Loucy (cell line): ENCODE measurements around the gene CTIF.

ENCODE experiments used
- H2AFZ ChIP-seq: fragments of 200-600 bp; sonication (generic); 2 replicates; pipeline ENCODE4 v1.6.0; 2016; ENCODE audit warnings: antibody characterized with exemption, mild to moderate bottlenecking, low read length, moderate library complexity
- H3F3A ChIP-seq: fragments of 200-600 bp; 2 replicates; pipeline ENCODE4 v1.6.0; 2016; ENCODE audit warnings: antibody characterized with exemption, low read depth, mild to moderate bottlenecking
- H3K27me3 ChIP-seq: fragments of 200-600 bp; sonication (generic); 2 replicates; pipeline ENCODE4 v1.6.1; 2014; ENCODE audit warnings: low read length, mild to moderate bottlenecking; ENCODE audit not compliant: insufficient read depth, poor library complexity, severe bottlenecking
- H3K36me3 ChIP-seq: fragments of 200-600 bp; sonication (generic); 2 replicates; pipeline ENCODE4 v1.6.1; 2016; ENCODE audit warnings: low read length; ENCODE audit not compliant: insufficient read depth
- H3K4me1 ChIP-seq: fragments of 200-600 bp; sonication (generic); 2 replicates; pipeline ENCODE4 v1.5.1; 2014; ENCODE audit warnings: low read length, mild to moderate bottlenecking; ENCODE audit not compliant: insufficient read depth, poor library complexity, severe bottlenecking
- H3K4me2 ChIP-seq: fragments of 200-600 bp; sonication (generic); 2 replicates; pipeline ENCODE4 v1.6.0; 2014; ENCODE audit warnings: antibody characterized with exemption, low read length, low read depth, mild to moderate bottlenecking; ENCODE audit not compliant: poor library complexity, severe bottlenecking
- H3K4me3 ChIP-seq: fragments of 200-600 bp; sonication (generic); 2 replicates; pipeline ENCODE4 v1.5.1; 2014; ENCODE audit warnings: low read length, mild to moderate bottlenecking, mixed read lengths; ENCODE audit not compliant: poor library complexity, severe bottlenecking
- H3K79me2 ChIP-seq: fragments of 200-600 bp; sonication (generic); 2 replicates; pipeline ENCODE4 v1.6.1; 2014; ENCODE audit warnings: low read length; ENCODE audit not compliant: insufficient read depth
- H3K9ac ChIP-seq: fragments of 200-600 bp; sonication (generic); 2 replicates; pipeline ENCODE4 v1.6.0; 2014; ENCODE audit warnings: mild to moderate bottlenecking, low read depth, low read length, moderate library complexity; ENCODE audit not compliant: poor library complexity, severe bottlenecking
- H3K9me2 ChIP-seq: fragments of 200-600 bp; sonication (generic); replicated peaks from 2 replicates; pipeline ENCODE4 v1.6.1; 2016; ENCODE audit warnings: low read depth, low read length, mixed read lengths
- H3K9me3 ChIP-seq: fragments of 200-600 bp; sonication (generic); 2 replicates; pipeline ENCODE4 v1.6.1; 2014; ENCODE audit warnings: mild to moderate bottlenecking, antibody characterized with exemption, low read length, low read depth; ENCODE audit not compliant: insufficient read depth
- H4K20me1 ChIP-seq: fragments of 200-600 bp; sonication (generic); 2 replicates; pipeline ENCODE4 v1.6.0; 2014; ENCODE audit warnings: antibody characterized with exemption, low read length, mild to moderate bottlenecking; ENCODE audit not compliant: insufficient read depth, poor library complexity, severe bottlenecking
- EZH2phosphoT487 ChIP-seq: fragments of 200-600 bp; IDR thresholded peaks from 2 replicates; pipeline ENCODE4 v1.6.1; 2018; ENCODE audit warnings: antibody characterized with exemption, mild to moderate bottlenecking, moderate library complexity, borderline replicate concordance
- TF ChIP-seq, protein P1 (sequence below): fragments of 200-600 bp; sonication (generic); conservative IDR thresholded peaks from 2 replicates; pipeline ENCODE4 v1.5.1; 2014; ENCODE audit warnings: mild to moderate bottlenecking, antibody characterized with exemption, low read length

Gene CTIF

DNA sequence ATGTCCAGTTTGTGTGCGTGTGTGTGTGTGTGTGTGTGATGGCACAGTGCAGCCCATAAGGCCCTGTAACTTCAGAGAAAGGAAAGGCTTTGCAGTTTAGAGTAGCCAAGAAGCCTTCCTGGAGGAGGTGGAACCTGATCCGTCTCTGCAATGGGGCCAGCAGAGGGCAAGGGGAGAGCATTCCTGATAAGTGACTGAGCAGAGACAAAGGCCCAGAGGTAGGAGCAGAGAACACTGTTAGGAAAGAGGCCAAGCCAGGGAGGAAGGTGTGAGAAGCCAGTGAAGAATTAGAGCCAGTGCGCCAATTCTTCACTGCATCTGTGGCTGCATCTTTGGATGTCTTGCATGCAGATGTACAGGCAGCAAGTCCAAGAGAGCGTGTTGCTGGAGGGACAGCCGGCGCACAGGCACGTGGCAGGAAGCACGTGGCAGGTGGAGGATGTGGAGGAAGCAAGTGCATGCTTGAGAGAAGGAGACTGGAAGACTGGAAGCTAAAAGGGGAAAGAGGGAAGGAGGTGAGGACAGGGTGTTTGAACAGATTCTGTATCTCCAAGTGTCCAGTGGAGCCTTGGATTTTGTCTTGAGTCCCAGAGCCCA lies 196.3 kb downstream of the CTIF start:
- Histone ChIP-seq H3K4me2 (no peak overlapping the region), H2AFZ (no peak overlapping the region), H4K20me1 (no peaks in the 10 kb centered on the region), H3K4me3 (no peak overlapping the region), H3K9me3 (no peaks in the 10 kb centered on the region), H3K4me1 (peaks cover 4% of the 10 kb centered on the region), H3F3A (no peaks in the 10 kb centered on the region), H3K9me2 (no peaks in the 10 kb centered on the region), H3K36me3 (no peaks in the 10 kb centered on the region), H3K79me2 (no peaks in the 10 kb centered on the region), H3K27me3 (no peaks in the 10 kb centered on the region), H3K9ac (no peak overlapping the region)
- TF ChIP-seq, protein P1, sequence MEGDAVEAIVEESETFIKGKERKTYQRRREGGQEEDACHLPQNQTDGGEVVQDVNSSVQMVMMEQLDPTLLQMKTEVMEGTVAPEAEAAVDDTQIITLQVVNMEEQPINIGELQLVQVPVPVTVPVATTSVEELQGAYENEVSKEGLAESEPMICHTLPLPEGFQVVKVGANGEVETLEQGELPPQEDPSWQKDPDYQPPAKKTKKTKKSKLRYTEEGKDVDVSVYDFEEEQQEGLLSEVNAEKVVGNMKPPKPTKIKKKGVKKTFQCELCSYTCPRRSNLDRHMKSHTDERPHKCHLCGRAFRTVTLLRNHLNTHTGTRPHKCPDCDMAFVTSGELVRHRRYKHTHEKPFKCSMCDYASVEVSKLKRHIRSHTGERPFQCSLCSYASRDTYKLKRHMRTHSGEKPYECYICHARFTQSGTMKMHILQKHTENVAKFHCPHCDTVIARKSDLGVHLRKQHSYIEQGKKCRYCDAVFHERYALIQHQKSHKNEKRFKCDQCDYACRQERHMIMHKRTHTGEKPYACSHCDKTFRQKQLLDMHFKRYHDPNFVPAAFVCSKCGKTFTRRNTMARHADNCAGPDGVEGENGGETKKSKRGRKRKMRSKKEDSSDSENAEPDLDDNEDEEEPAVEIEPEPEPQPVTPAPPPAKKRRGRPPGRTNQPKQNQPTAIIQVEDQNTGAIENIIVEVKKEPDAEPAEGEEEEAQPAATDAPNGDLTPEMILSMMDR: no peak
- TF ChIP-seq EZH2phosphoT487: no peak

DNA sequence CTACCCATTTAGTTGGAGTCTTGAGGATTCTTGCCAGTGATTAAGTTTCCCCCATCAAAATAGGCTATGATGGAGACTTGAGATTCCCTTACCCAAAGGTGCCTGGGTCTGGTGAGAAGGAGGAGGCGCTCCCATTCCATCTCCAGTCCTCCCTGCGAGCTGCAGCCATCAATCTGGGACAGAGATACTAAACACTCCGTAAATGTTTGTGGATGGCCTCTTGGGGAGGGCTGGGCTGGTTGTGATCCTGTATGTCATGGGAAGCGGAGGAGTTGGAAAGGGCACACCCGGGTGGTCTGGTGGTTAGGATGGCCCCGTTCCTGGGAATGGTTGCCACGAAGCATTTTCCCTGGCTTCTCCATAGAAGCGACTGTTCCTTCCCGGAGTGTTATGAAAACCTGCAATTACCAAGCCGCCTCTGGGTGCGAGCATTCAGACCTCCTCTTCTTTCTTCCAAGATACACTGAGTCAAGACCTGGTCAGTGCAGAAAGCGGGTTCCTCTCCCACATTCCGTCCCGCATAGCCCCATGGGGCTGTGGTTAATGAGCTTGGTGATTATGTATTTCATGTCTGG lies 196.9 kb downstream of the CTIF start:
- Histone ChIP-seq H4K20me1 (no peaks in the 10 kb centered on the region), H3K9me3 (no peaks in the 10 kb centered on the region), H3K4me1 (peaks cover 4% of the 10 kb centered on the region), H3K9me2 (no peaks in the 10 kb centered on the region), H3K27me3 (no peaks in the 10 kb centered on the region), H3K79me2 (no peaks in the 10 kb centered on the region), H3K9ac (no peak overlapping the region), H3F3A (no peaks in the 10 kb centered on the region), H3K4me2 (no peak overlapping the region), H3K36me3 (no peaks in the 10 kb centered on the region), H3K4me3 (no peak overlapping the region), H2AFZ (no peak overlapping the region)
- TF ChIP-seq, protein P1: no peak
- no peak for TF ChIP-seq EZH2phosphoT487

DNA sequence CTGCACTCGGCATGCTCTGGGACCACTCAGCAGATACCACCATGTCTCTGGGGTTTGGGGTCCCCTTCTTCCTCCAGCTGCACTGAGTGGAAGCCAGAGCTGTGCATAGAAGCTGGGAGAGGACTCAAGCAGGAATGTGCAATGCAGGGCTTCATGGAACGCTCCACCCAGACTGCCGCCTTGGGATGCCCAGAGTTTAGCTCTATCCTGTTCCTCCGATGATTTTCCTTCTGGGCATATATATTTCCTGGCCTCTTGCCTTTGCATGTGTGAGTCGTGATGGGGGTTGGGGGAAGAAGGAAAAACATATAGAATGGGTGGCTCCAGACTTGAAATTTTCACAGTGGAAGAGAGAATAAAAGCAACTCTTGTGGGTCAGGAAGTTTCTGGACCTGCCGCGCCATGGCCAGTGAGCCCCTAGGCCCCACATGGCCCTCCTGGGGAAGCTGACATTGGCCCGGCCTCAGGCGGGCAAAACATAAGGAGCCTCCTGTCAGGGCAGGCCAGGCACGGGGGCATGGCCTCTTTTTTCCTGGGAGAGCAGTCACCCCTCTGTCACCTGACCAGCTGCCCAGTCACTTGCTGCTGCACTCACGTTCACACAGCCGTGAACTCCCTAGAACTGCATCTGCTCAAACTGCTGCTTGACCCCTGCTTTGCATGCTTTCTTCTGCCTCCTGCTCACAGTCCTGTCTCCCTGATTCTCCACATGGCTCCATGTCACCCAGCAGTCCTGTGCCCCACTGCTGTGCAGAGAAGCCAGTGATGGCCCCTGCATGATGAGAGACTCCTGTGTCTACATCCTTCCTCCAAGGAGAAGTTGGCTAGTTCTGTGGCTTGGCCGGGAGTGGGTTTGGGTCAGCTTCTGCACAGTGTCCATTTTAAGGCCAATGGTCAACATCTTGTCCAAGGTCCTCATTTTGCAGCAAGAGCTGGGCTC lies 197.8 kb downstream of the CTIF start:
- no peaks in the 10 kb centered on the region for H3K79me2 ChIP-seq
- no peak overlapping the region for H3K4me2 ChIP-seq

More for the DNA sequence above, 197.8 kb downstream of the CTIF start:
- Histone ChIP-seq H3K9ac (no peak overlapping the region), H3K27me3 (no peaks in the 10 kb centered on the region), H4K20me1 (no peaks in the 10 kb centered on the region), H2AFZ (no peak overlapping the region), H3K4me1 (peaks cover 4% of the 10 kb centered on the region), H3K9me2 (no peaks in the 10 kb centered on the region), H3K9me3 (no peaks in the 10 kb centered on the region), H3K4me3 (no peak overlapping the region), H3F3A (no peaks in the 10 kb centered on the region), H3K36me3 (no peaks in the 10 kb centered on the region)
- TF ChIP-seq, protein P1: no peak
- TF ChIP-seq EZH2phosphoT487: no peak
